A673 (cell line): Measurements from ENCODE around the gene LRRC71. TPM values are rescaled to one million over a fixed set of nuclear protein-coding genes. Genes with fewer than 3 reads are reported as not detected.

Experiments used
- BruUV-seq: library from RNA; stranded (reverse); fragments of 400-500 nt; replicated peaks from 2 replicates; lab custom pipeline; 2021; lab: Mats Ljungman, UMichigan
- CTCF ChIA-PET: fragments of 300-600 bp; sonication (Branson Sonifier 250); formaldehyde crosslinking; loops from one replicate; lab custom pipeline; 2022; ENCODE audit warnings: antibody characterized with exemption; lab: Charles Lee
- POLR2A ChIA-PET: fragments of 300-600 bp; sonication (Branson Sonifier 250); formaldehyde crosslinking; loops from one replicate; lab custom pipeline; 2022; ENCODE audit warnings: antibody characterized with exemption; ENCODE audit not compliant: low non-redundant PET; lab: Charles Lee
- DNase-seq: peaks from one replicate; pipeline ENCODE4 v3.0.0-alpha.2; 2015; ENCODE audit warnings: low spot score
- H3K27ac ChIP-seq: fragments of 200-600 bp; sonication (generic); 2 replicates; pipeline ENCODE4 v1.5.1; 2016; ENCODE audit warnings: mixed run types, low read depth, mild to moderate bottlenecking, mixed read lengths, antibody characterized with exemption, low read length; ENCODE audit not compliant: poor library complexity, severe bottlenecking
- H3K27me3 ChIP-seq: fragments of 200-600 bp; sonication (generic); replicated peaks from 2 replicates; pipeline ENCODE4 v1.6.1; 2017; ENCODE audit warnings: mixed run types, low read depth, mild to moderate bottlenecking, mixed read lengths, antibody characterized with exemption, low read length; ENCODE audit not compliant: insufficient read depth, poor library complexity
- H3K36me3 ChIP-seq: fragments of 200-600 bp; sonication (generic); 2 replicates; pipeline ENCODE4 v1.6.1; 2016; ENCODE audit warnings: mixed run types, mild to moderate bottlenecking, mixed read lengths, antibody characterized with exemption, low read length; ENCODE audit not compliant: insufficient read depth, poor library complexity, severe bottlenecking
- H3K4me1 ChIP-seq: fragments of 200-600 bp; sonication (generic); 2 replicates; pipeline ENCODE4 v1.6.1; 2017; ENCODE audit warnings: mixed run types, mild to moderate bottlenecking, mixed read lengths, antibody characterized with exemption, low read length; ENCODE audit not compliant: insufficient read depth, poor library complexity, severe bottlenecking
- H3K4me3 ChIP-seq: fragments of 200-600 bp; sonication (generic); 2 replicates; pipeline ENCODE4 v1.5.1; 2016; ENCODE audit warnings: low read depth, mixed run types, mild to moderate bottlenecking, mixed read lengths, low read length; ENCODE audit not compliant: poor library complexity, severe bottlenecking
- H3K9me3 ChIP-seq: fragments of 200-600 bp; sonication (generic); 2 replicates; pipeline ENCODE4 v1.6.1; 2016; ENCODE audit warnings: mixed run types, low read depth, mild to moderate bottlenecking, mixed read lengths, antibody characterized with exemption, low read length; ENCODE audit not compliant: poor library complexity, severe bottlenecking
- CTCF ChIP-seq: fragments of 300-800, 200-600 bp; sonication (generic); conservative IDR thresholded peaks from 2 replicates; pipeline ENCODE4 v1.5.1; 2017; ENCODE audit warnings: low read depth, mild to moderate bottlenecking, antibody characterized with exemption, low read length, moderate library complexity, mixed read lengths
- EZH2 ChIP-seq: fragments of 200-600 bp; sonication (generic); IDR thresholded peaks from 2 replicates; pipeline ENCODE4 v1.6.1; 2017; ENCODE audit warnings: borderline replicate concordance, low read depth, mild to moderate bottlenecking, mixed read lengths, antibody characterized with exemption, low read length; ENCODE audit not compliant: poor library complexity, severe bottlenecking
- intact Hi-C: fragments of 100-400 bp; cut with micrococcal nuclease; formaldehyde crosslinking; loops from one replicate; pipeline ENCODE4 v1.10.0; 2022; ENCODE audit not compliant: unreplicated experiment
- total RNA-seq: library from RNA; stranded (reverse); gene quantifications from 2 replicates; pipeline ENCODE4 v1.2.3, GENCODE V29; 2021

LRRC71 gene
- total RNA-seq, 1 experiment from 2014 or later = not detected

- TF ChIP-seq EZH2 = no peak
- TF ChIP-seq CTCF = no peak
- no TSS peak for BruUV-seq
- no peak overlapping the region for H3K27ac ChIP-seq
Measured at GRCh38 chr1:156885880-156886355, 34.5 kb upstream of the LRRC71 start.

GRCh38 chr1:156886583-156887281 lies 33.7 kb upstream of the LRRC71 start:
- TF ChIP-seq CTCF (no peak), EZH2 (no peak)
- DNase-seq = no peak
- ChIA-PET POLR2A (no interaction called here), CTCF (interaction anchor here (0.6 to 5.1 kb wide), 4 partner anchors 39 to 197 kb away, joined by 3 to 33 read pairs (median 4); no protein-coding TSS in a partner anchor)
- H3K36me3 ChIP-seq = no peaks in the 10 kb centered on the region
- no peak overlapping the region for H3K4me3 ChIP-seq
- H3K27me3 ChIP-seq = no peaks in the 10 kb centered on the region
- intact Hi-C loops = loop anchor here (2.0 kb wide), 1 partner anchor 20 kb away; no protein-coding TSS in a partner anchor
- no peak overlapping the region for H3K27ac ChIP-seq
- no TSS peak for BruUV-seq
- H3K4me1 ChIP-seq = no peaks in the 10 kb centered on the region
- H3K9me3 ChIP-seq = no peaks in the 10 kb centered on the region

More at GRCh38 chr1:156885880-156886355, 34.5 kb upstream of the LRRC71 start:
- Histone ChIP-seq H3K9me3 (no peaks in the 10 kb centered on the region), H3K4me3 (no peak overlapping the region), H3K27me3 (no peaks in the 10 kb centered on the region), H3K36me3 (no peaks in the 10 kb centered on the region), H3K4me1 (no peaks in the 10 kb centered on the region)
- intact Hi-C loops = loop anchor here (2.0 kb wide), 1 partner anchor 19 kb away; no protein-coding TSS in a partner anchor
- DNase-seq = no peak
- ChIA-PET POLR2A (no interaction called here), CTCF (interaction anchor here (5.1 kb wide), 1 partner anchor 196 kb away, joined by 33 read pairs; no protein-coding TSS in a partner anchor)

GRCh38 chr1:156887317-156887716 lies 33.1 kb upstream of the LRRC71 start:
- intact Hi-C loops = loop anchor here (2.0 kb wide), 1 partner anchor 21 kb away; no protein-coding TSS in a partner anchor
- ChIA-PET CTCF (interaction anchor here (1.4 to 5.1 kb wide), 2 partner anchors 161 to 198 kb away, joined by 3 to 33 read pairs; no protein-coding TSS in a partner anchor), POLR2A (no interaction called here)
- no peak for TF ChIP-seq CTCF
- TF ChIP-seq EZH2 = no peak
- Histone ChIP-seq H3K27ac (no peak overlapping the region), H3K9me3 (no peaks in the 10 kb centered on the region), H3K36me3 (no peaks in the 10 kb centered on the region), H3K4me3 (no peak overlapping the region), H3K27me3 (no peaks in the 10 kb centered on the region), H3K4me1 (no peaks in the 10 kb centered on the region)
- BruUV-seq = no TSS peak
- no peak for DNase-seq
